Tibial nerve (tissue), 4 donors: ENCODE measurements around the gene FXYD6.

Experiments
- CTCF ChIP-seq, 5 experiments: fragments of 200-600 bp in 3 of 5; fragments of 450-650 bp in 2 of 5; sonication (generic) in 3 of 5; IDR thresholded peaks; one replicate each; pipeline ENCODE4 v1.5.1; 2016 to 2019; ENCODE audit warnings: antibody characterized with exemption in 5 of 5, mild to moderate bottlenecking in 3 of 5, moderate library complexity in 2 of 5
- EP300 ChIP-seq, 2 donors: sonication (generic); formaldehyde crosslinking; IDR thresholded peaks; one replicate each; pipeline ENCODE4 v1.6.1; 2017; ENCODE audit warnings: antibody characterized with exemption in 2 of 2, mild to moderate bottlenecking in 1 of 2

DNA sequence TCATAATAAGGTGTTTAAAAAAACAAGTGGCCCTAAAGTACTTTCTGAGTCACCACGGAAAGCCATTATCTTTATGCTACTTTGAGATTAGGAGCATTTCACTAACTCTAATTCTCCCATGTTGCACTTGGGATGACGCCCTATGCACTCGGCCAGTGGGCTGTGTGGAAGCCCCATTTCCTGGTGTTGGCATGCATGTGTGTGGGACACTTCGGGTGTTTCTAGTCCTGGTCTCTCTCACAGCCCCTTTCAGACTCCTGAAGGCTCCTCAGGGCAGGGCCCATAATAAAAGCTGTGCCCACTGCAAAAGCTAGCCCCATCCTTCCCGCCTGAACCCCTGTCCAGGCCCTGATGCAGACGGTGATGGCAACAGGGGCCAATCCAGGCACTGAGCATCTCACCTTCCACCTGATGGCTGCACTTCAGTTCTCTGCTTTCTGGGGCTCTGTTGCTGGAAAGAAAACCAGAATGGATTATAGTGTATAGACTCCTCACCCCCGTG, 37.0 kb downstream of the FXYD6 start:
- TF ChIP-seq CTCF (IDR thresholded peaks at IDR 0.05) (no peak), EP300 (IDR thresholded peaks at IDR 0.05) (no peak)
